ENCODE measurements around the gene IST1. TPM values are rescaled to one million over a fixed set of nuclear protein-coding genes. Genes with fewer than 3 reads are reported as not detected.
"Not testable (repeated sequence)": the region's sequence is repeated elsewhere in the genome, so short reads cannot be mapped to it uniquely, and the experiment has no call there.

The IST1 gene
- total RNA-seq, 1 donor from 2014 or later: 200 TPM

GRCh38 chr16:71855937-71856662 is 39.2 kb upstream of the IST1 start:
- no peak overlapping the region for H3K27ac ChIP-seq
- no peak for DNase-seq

GRCh38 chr16:71859762-71860521 is 35.4 kb upstream of the IST1 start:
- Histone ChIP-seq H3K27ac (no peak overlapping the region), H3K9me3 (no peaks in the 10 kb centered on the region), H3K4me1 (peaks cover 5% of the 10 kb centered on the region), H3K4me3 (no peak overlapping the region), H3K27me3 (ENCODE audit: low read depth) (no peaks in the 10 kb centered on the region), H3K36me3 (peaks cover 70% of the 10 kb centered on the region)
- DNase-seq (no peak), ATAC-seq (no peak)
- TF ChIP-seq, protein P1, sequence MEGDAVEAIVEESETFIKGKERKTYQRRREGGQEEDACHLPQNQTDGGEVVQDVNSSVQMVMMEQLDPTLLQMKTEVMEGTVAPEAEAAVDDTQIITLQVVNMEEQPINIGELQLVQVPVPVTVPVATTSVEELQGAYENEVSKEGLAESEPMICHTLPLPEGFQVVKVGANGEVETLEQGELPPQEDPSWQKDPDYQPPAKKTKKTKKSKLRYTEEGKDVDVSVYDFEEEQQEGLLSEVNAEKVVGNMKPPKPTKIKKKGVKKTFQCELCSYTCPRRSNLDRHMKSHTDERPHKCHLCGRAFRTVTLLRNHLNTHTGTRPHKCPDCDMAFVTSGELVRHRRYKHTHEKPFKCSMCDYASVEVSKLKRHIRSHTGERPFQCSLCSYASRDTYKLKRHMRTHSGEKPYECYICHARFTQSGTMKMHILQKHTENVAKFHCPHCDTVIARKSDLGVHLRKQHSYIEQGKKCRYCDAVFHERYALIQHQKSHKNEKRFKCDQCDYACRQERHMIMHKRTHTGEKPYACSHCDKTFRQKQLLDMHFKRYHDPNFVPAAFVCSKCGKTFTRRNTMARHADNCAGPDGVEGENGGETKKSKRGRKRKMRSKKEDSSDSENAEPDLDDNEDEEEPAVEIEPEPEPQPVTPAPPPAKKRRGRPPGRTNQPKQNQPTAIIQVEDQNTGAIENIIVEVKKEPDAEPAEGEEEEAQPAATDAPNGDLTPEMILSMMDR (IDR thresholded peaks at IDR 0.05): no peak
- intact Hi-C loops (cut with DNase I): no loop called here

More at GRCh38 chr16:71855937-71856662, 39.2 kb upstream of the IST1 start:
- peaks cover 66% of the 10 kb centered on the region for H3K36me3 ChIP-seq
- H3K27me3 ChIP-seq (ENCODE audit: low read depth): no peaks in the 10 kb centered on the region
- peak in 1 of 2 donors; percentile 51 for ATAC-seq
- intact Hi-C loops (cut with DNase I): no loop called here
- TF ChIP-seq, protein P1 (IDR thresholded peaks at IDR 0.05): no peak
- H3K4me1 ChIP-seq: peaks cover 5% of the 10 kb centered on the region
- H3K4me3 ChIP-seq: no peak overlapping the region
- H3K9me3 ChIP-seq: no peaks in the 10 kb centered on the region

DNA sequence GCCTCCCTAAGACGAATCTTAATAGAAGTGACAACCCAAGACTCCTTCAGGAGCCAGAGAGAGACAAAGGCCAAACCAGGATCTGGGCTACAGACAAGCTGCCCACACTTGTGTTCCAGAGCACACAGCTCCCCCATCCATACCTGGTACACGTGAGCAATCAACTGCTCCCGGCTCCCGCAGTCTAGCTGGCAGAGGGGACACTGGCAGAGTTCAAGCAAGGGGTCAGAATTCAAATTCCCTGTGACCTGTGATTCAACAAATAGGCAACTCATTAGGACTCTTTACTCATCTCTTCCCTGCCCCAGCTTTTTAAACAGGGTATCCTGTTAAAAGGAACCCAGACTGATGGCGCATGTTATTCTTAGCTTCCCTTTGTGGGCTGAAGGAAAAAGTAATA is 31.3 kb upstream of the IST1 start:
- Histone ChIP-seq H3K9me3 (no peaks in the 10 kb centered on the region), H3K4me3 (no peak overlapping the region), H3K4me1 (peaks cover 1% of the 10 kb centered on the region), H3K27ac (no peak overlapping the region), H3K27me3 (ENCODE audit: low read depth) (no peaks in the 10 kb centered on the region), H3K36me3 (peaks cover 90% of the 10 kb centered on the region)
- TF ChIP-seq, protein P1 (IDR thresholded peaks at IDR 0.05): no peak
- ATAC-seq: no peak
- intact Hi-C loops (cut with DNase I): no loop called here
- no peak for DNase-seq

GRCh38 chr16:71865173-71865863 is 30.0 kb upstream of the IST1 start:
- ATAC-seq: no peak
- no peaks in the 10 kb centered on the region for H3K27me3 ChIP-seq (ENCODE audit: low read depth)
- H3K4me1 ChIP-seq: no peaks in the 10 kb centered on the region
- TF ChIP-seq, protein P1 (IDR thresholded peaks at IDR 0.05): no peak
- H3K27ac ChIP-seq: no peak overlapping the region
- DNase-seq: no peak
- intact Hi-C loops (cut with DNase I): no loop called here
- H3K9me3 ChIP-seq: no peaks in the 10 kb centered on the region
- H3K36me3 ChIP-seq: peaks cover 78% of the 10 kb centered on the region
- H3K4me3 ChIP-seq: no peak overlapping the region

DNA sequence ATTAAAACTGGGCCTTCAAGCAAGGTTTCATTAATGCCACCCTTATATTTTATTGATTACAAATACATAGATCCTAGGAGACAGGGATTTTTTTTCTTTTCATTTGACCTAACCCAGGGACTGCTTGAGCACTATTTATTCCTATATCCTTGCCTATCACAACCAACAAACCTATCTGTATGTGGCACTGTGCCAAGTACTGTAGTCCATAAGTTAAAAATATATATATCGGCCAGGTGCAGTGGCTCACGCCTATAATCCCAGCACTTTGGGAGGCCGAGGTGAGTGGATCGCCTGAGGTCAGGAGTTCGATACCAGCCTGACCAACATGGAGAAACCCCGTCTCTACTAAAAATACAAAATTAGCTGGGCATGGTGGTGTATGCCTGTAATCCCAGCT is 28.2 kb upstream of the IST1 start:
- H3K27ac ChIP-seq; intact Hi-C loops (cut with DNase I); H3K9me3 ChIP-seq; DNase-seq; H3K27me3 ChIP-seq (ENCODE audit: low read depth); ATAC-seq; H3K4me1 ChIP-seq; H3K4me3 ChIP-seq: not testable (repeated sequence)
- peaks cover 59% of the 10 kb centered on the region for H3K36me3 ChIP-seq
